Measurements from ENCODE around the gene DGKQ.

DGKQ gene

DNA sequence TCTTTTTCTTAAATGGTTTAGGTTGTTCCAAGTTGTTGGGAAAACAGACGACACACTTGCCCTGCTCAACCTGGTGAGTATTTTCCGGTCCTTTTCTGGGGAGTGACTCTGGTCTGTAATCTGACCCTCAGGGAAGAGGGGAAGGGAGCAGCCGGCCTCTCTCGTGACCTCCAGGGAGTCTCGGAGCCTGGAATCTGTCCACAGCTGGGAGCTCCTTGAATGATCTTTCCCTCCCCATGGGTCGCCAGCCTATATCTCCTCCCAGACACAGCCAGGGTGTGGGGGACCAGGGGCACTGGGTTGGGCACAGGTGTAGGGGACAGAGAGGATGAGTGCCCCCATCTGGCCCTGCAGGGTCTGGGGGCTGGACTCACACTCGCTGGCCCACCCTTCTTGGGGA, 22.2 kb downstream of the DGKQ start:
- TF ChIP-seq GLIS3 (CRISPR knock-in tag; IDR thresholded peaks at IDR 0.05) (no peak), ZC3H10 (CRISPR knock-in tag; IDR thresholded peaks at IDR 0.05) (no peak), BACH2 (CRISPR knock-in tag; IDR thresholded peaks at IDR 0.05; ENCODE audit: borderline replicate concordance) (no peak), CSDC2 (CRISPR knock-in tag; IDR thresholded peaks at IDR 0.05) (no peak)
- TF ChIP-seq, protein P1, sequence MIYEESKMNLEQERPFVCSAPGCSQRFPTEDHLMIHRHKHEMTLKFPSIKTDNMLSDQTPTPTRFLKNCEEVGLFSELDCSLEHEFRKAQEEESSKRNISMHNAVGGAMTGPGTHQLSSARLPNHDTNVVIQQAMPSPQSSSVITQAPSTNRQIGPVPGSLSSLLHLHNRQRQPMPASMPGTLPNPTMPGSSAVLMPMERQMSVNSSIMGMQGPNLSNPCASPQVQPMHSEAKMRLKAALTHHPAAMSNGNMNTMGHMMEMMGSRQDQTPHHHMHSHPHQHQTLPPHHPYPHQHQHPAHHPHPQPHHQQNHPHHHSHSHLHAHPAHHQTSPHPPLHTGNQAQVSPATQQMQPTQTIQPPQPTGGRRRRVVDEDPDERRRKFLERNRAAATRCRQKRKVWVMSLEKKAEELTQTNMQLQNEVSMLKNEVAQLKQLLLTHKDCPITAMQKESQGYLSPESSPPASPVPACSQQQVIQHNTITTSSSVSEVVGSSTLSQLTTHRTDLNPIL (CRISPR knock-in tag; IDR thresholded peaks at IDR 0.05; ENCODE audit: low read depth), result no peak
- ATAC-seq, result no peak

DNA sequence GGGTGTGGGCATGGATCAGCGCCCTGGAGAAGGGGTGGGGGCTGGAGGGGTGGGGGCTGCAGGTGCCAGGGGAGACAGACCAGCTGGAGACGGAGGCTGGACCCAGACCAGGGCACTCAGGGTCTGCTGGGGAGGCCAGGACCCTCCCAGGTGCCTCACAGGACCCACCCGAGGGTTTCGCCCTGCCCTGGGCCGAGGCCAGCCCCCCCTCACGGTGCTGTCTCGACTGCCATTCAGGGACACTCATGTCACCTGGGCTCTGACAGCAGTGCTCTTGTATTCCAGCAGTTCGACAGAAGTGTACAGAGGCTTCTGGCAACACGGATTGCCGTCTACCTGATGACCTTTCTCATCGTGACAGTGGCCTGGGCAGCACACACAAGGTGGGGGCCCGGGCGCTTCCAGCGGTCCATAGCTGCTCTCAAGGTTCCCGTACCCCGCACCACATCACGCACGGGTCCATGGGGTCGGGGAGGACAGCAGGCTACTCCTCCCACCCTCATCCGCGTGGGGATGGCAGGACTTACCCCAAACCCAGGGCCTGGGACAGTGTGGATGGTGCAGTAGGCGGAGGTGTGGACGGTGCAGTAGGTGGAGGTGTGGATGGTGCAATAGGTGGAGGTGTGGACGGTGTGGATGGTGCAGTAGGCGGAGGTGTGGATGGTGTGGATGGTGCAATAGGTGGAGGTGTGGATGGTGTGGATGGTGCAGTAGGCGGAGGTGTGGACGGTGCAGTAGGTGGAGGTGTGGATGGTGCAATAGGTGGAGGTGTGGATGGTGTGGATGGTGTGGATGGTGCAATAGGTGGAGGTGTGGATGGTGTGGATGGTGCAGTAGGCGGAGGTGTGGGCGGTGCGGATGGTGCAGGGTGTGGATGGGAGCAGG, 23.0 kb downstream of the DGKQ start:
- ATAC-seq, result no peak
- TF ChIP-seq, protein P2, sequence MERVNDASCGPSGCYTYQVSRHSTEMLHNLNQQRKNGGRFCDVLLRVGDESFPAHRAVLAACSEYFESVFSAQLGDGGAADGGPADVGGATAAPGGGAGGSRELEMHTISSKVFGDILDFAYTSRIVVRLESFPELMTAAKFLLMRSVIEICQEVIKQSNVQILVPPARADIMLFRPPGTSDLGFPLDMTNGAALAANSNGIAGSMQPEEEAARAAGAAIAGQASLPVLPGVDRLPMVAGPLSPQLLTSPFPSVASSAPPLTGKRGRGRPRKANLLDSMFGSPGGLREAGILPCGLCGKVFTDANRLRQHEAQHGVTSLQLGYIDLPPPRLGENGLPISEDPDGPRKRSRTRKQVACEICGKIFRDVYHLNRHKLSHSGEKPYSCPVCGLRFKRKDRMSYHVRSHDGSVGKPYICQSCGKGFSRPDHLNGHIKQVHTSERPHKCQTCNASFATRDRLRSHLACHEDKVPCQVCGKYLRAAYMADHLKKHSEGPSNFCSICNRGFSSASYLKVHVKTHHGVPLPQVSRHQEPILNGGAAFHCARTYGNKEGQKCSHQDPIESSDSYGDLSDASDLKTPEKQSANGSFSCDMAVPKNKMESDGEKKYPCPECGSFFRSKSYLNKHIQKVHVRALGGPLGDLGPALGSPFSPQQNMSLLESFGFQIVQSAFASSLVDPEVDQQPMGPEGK (CRISPR knock-in tag; IDR thresholded peaks at IDR 0.05; ENCODE audit: borderline replicate concordance), result no peak
- TF ChIP-seq ZFP3 (CRISPR knock-in tag; IDR thresholded peaks at IDR 0.05), result no peak
- no peak for TF ChIP-seq ARNTL (CRISPR knock-in tag; IDR thresholded peaks at IDR 0.05; ENCODE audit: borderline replicate concordance, low read depth)
- no peak for TF ChIP-seq ZC3H10 (CRISPR knock-in tag; IDR thresholded peaks at IDR 0.05)

DNA sequence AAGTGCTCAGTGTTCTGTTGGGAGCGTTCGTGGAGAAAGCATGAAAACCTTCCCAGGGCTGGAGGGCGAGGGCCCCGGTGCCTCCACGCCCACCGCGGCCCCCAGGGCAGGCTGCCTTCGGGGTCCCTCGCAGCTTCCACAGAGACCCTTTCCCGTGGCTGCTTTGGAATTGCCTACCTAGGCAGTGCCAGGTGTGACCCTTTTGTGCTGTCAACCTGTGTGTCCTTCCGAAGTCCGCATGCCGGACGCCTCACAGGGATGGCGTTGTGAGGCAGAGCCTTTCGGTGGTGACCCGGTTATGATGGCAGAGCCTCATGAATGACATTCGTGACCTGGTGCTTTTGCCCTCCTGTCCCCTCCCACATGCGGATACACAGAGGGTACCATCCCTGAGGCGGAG, 23.7 kb downstream of the DGKQ start:
- TF ChIP-seq OSR1 (CRISPR knock-in tag; IDR thresholded peaks at IDR 0.05), result no peak
- TF ChIP-seq ESRRG (CRISPR knock-in tag; IDR thresholded peaks at IDR 0.05), result no peak
- TF ChIP-seq, protein P3, sequence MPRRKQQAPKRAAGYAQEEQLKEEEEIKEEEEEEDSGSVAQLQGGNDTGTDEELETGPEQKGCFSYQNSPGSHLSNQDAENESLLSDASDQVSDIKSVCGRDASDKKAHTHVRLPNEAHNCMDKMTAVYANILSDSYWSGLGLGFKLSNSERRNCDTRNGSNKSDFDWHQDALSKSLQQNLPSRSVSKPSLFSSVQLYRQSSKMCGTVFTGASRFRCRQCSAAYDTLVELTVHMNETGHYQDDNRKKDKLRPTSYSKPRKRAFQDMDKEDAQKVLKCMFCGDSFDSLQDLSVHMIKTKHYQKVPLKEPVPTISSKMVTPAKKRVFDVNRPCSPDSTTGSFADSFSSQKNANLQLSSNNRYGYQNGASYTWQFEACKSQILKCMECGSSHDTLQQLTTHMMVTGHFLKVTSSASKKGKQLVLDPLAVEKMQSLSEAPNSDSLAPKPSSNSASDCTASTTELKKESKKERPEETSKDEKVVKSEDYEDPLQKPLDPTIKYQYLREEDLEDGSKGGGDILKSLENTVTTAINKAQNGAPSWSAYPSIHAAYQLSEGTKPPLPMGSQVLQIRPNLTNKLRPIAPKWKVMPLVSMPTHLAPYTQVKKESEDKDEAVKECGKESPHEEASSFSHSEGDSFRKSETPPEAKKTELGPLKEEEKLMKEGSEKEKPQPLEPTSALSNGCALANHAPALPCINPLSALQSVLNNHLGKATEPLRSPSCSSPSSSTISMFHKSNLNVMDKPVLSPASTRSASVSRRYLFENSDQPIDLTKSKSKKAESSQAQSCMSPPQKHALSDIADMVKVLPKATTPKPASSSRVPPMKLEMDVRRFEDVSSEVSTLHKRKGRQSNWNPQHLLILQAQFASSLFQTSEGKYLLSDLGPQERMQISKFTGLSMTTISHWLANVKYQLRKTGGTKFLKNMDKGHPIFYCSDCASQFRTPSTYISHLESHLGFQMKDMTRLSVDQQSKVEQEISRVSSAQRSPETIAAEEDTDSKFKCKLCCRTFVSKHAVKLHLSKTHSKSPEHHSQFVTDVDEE (CRISPR knock-in tag; IDR thresholded peaks at IDR 0.05), result no peak
- TF ChIP-seq PPARA (CRISPR knock-in tag; IDR thresholded peaks at IDR 0.05; ENCODE audit: borderline replicate concordance), result no peak
- TF ChIP-seq RARB (CRISPR knock-in tag; IDR thresholded peaks at IDR 0.05), result no peak
- TF ChIP-seq, protein P1 (CRISPR knock-in tag; IDR thresholded peaks at IDR 0.05; ENCODE audit: low read depth), result no peak
- TF ChIP-seq, protein P4, sequence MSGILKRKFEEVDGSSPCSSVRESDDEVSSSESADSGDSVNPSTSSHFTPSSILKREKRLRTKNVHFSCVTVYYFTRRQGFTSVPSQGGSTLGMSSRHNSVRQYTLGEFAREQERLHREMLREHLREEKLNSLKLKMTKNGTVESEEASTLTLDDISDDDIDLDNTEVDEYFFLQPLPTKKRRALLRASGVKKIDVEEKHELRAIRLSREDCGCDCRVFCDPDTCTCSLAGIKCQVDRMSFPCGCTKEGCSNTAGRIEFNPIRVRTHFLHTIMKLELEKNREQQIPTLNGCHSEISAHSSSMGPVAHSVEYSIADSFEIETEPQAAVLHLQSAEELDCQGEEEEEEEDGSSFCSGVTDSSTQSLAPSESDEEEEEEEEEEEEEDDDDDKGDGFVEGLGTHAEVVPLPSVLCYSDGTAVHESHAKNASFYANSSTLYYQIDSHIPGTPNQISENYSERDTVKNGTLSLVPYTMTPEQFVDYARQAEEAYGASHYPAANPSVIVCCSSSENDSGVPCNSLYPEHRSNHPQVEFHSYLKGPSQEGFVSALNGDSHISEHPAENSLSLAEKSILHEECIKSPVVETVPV (CRISPR knock-in tag; IDR thresholded peaks at IDR 0.05), result no peak
- no peak for TF ChIP-seq ISL1 (CRISPR knock-in tag; IDR thresholded peaks at IDR 0.05)
- TF ChIP-seq, protein P5, sequence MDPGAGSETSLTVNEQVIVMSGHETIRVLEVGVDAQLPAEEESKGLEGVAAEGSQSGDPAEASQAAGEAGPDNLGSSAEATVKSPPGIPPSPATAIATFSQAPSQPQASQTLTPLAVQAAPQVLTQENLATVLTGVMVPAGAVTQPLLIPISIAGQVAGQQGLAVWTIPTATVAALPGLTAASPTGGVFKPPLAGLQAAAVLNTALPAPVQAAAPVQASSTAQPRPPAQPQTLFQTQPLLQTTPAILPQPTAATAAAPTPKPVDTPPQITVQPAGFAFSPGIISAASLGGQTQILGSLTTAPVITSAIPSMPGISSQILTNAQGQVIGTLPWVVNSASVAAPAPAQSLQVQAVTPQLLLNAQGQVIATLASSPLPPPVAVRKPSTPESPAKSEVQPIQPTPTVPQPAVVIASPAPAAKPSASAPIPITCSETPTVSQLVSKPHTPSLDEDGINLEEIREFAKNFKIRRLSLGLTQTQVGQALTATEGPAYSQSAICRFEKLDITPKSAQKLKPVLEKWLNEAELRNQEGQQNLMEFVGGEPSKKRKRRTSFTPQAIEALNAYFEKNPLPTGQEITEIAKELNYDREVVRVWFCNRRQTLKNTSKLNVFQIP (CRISPR knock-in tag; IDR thresholded peaks at IDR 0.05; ENCODE audit: borderline replicate concordance, low read depth), result no peak
- TF ChIP-seq BACH2 (CRISPR knock-in tag; IDR thresholded peaks at IDR 0.05; ENCODE audit: borderline replicate concordance), result no peak
- no peak for TF ChIP-seq TCF4 (CRISPR knock-in tag; IDR thresholded peaks at IDR 0.05; ENCODE audit: borderline replicate concordance)
- no peak for TF ChIP-seq CSDC2 (CRISPR knock-in tag; IDR thresholded peaks at IDR 0.05)
- TF ChIP-seq ZFP3 (CRISPR knock-in tag; IDR thresholded peaks at IDR 0.05), result no peak
- no peak for TF ChIP-seq GLIS3 (CRISPR knock-in tag; IDR thresholded peaks at IDR 0.05)
- no peak for TF ChIP-seq ZNF8 (CRISPR knock-in tag; IDR thresholded peaks at IDR 0.05)
- TF ChIP-seq ZNF70 (CRISPR knock-in tag; IDR thresholded peaks at IDR 0.05), result no peak
- TF ChIP-seq SNAI2 (CRISPR knock-in tag; IDR thresholded peaks at IDR 0.05), result no peak
- TF ChIP-seq, protein P2 (CRISPR knock-in tag; IDR thresholded peaks at IDR 0.05; ENCODE audit: borderline replicate concordance), result no peak
- TF ChIP-seq ZC3H10 (CRISPR knock-in tag; IDR thresholded peaks at IDR 0.05), result no peak
- no peak for TF ChIP-seq ARNTL (CRISPR knock-in tag; IDR thresholded peaks at IDR 0.05; ENCODE audit: borderline replicate concordance, low read depth)
- ATAC-seq, result no peak
